WERI-Rb-1 (cell line): Measurements from ENCODE around the gene ADRA2C.
A peak's percentile ranks its signal among the peaks of the same experiment; 100 is the strongest.

Experiments used
- DNase-seq: peaks from one replicate; pipeline ENCODE4 v3.0.0-alpha.2; 2020
- H3K27ac ChIP-seq: fragments of 250-450 bp; sonication (Bioruptor Pico); 2 replicates; pipeline ENCODE4 v1.5.1; 2020; ENCODE audit warnings: mild to moderate bottlenecking, moderate library complexity
- H3K27me3 ChIP-seq: fragments of 250-450 bp; sonication (Bioruptor Pico); 2 replicates; pipeline ENCODE4 v1.5.1; 2021; ENCODE audit warnings: mild to moderate bottlenecking, low read depth, moderate library complexity; ENCODE audit not compliant: insufficient read depth, severe bottlenecking
- H3K36me3 ChIP-seq: fragments of 250-450 bp; sonication (Bioruptor Pico); 2 replicates; pipeline ENCODE4 v1.5.1; 2020; ENCODE audit warnings: mild to moderate bottlenecking, moderate library complexity
- H3K4me3 ChIP-seq: 2 replicates; pipeline ENCODE4 v1.5.1; 2011; ENCODE audit warnings: low read depth, mild to moderate bottlenecking, control low read depth, low read length
- H3K9me3 ChIP-seq: fragments of 250-450 bp; sonication (Bioruptor Pico); 2 replicates; pipeline ENCODE4 v1.5.1; 2021; ENCODE audit warnings: mild to moderate bottlenecking, moderate library complexity; ENCODE audit not compliant: severe bottlenecking
- CTCF ChIP-seq: IDR thresholded peaks from 2 replicates; pipeline ENCODE4 v1.5.1; 2011; ENCODE audit warnings: low read depth, mild to moderate bottlenecking, control low read depth, inconsistent platforms, low read length

The ADRA2C gene

GRCh38 chr4:3766036-3766784 lies at the start of gene ADRA2C:
Gene ADRA2C, plus strand, starts transcription at chr4:3766385. Its CDS starts 222 bp downstream, at chr4:3766607.
- 0 out of 2 replicates have a peak within 1 kb of the TSS, but pooled peaks have one; percentile 13 for H3K27ac ChIP-seq
- peak within 1 kb of the TSS; percentile 21 for H3K4me3 ChIP-seq
- DNase-seq: peak; percentile 73
- no peaks in the 10 kb centered on the region; the same call in 1 of the 2 replicates for H3K36me3 ChIP-seq
- no peak for TF ChIP-seq CTCF
- no peaks in the 10 kb centered on the region for H3K9me3 ChIP-seq
- H3K27me3 ChIP-seq: no peaks in the 10 kb centered on the region

- TF ChIP-seq CTCF: no peak
- H3K27ac ChIP-seq: no peak overlapping the region
- no peaks in the 10 kb centered on the region for H3K27me3 ChIP-seq
- H3K4me3 ChIP-seq: no peak overlapping the region
- peaks cover 7% of the 10 kb centered on the region for H3K9me3 ChIP-seq
- no peak for DNase-seq
- no peaks in the 10 kb centered on the region for H3K36me3 ChIP-seq
These were observed 49.5 kb upstream of the ADRA2C start for GRCh38 chr4:3716631-3717235.

- no peak overlapping the region for H3K4me3 ChIP-seq
- no peaks in the 10 kb centered on the region for H3K27me3 ChIP-seq
- no peak for TF ChIP-seq CTCF
- H3K9me3 ChIP-seq: peaks cover 7% of the 10 kb centered on the region
- no peak overlapping the region for H3K27ac ChIP-seq
- no peaks in the 10 kb centered on the region for H3K36me3 ChIP-seq
- DNase-seq: no peak
These were observed 48.9 kb upstream of the ADRA2C start for GRCh38 chr4:3717241-3717640.

- TF ChIP-seq CTCF: no peak
- no peak for DNase-seq
- no peaks in the 10 kb centered on the region for H3K27me3 ChIP-seq
- no peaks in the 10 kb centered on the region for H3K36me3 ChIP-seq
- H3K27ac ChIP-seq: no peak overlapping the region
- H3K4me3 ChIP-seq: no peak overlapping the region
- peaks cover 7% of the 10 kb centered on the region for H3K9me3 ChIP-seq
These were observed 47.7 kb upstream of the ADRA2C start for GRCh38 chr4:3718462-3718861.

- peaks cover 7% of the 10 kb centered on the region for H3K9me3 ChIP-seq
- H3K36me3 ChIP-seq: no peaks in the 10 kb centered on the region
- H3K27ac ChIP-seq: no peak overlapping the region
- H3K27me3 ChIP-seq: no peaks in the 10 kb centered on the region
- TF ChIP-seq CTCF: no peak
- no peak for DNase-seq
- no peak overlapping the region for H3K4me3 ChIP-seq
These were observed 47.0 kb upstream of the ADRA2C start for GRCh38 chr4:3719191-3719590.
